GM12891 (cell line): ENCODE results near the gene SLC8A1.

ENCODE experiments used
- DNase-seq: peaks from one replicate; pipeline ENCODE4 v3.0.0; 2011; ENCODE audit warnings: low spot score; ENCODE audit not compliant: insufficient read length
- FAIRE-seq: peaks from 2 replicates; lab custom pipeline; 2011; peaks lifted over from hg19 to GRCh38; lab: Jason Lieb, UNC
- PAX5 ChIP-seq: IDR thresholded peaks from 2 replicates; pipeline ENCODE4 v1.6.1; 2011; ENCODE audit warnings: low read length, moderate library complexity, mild to moderate bottlenecking; ENCODE audit not compliant: insufficient read depth, severe bottlenecking
- POLR2A ChIP-seq: IDR thresholded peaks from 2 replicates; pipeline ENCODE4 v1.6.1; 2011; ENCODE audit warnings: low read depth, low read length, control low read depth
- POLR2AphosphoS5 ChIP-seq: IDR thresholded peaks from 2 replicates; pipeline ENCODE4 v1.6.1; 2011; ENCODE audit warnings: low read depth, low read length, control low read depth
- POU2F2 ChIP-seq: IDR thresholded peaks from 2 replicates; pipeline ENCODE4 v1.6.1; 2011; ENCODE audit warnings: low read depth, mild to moderate bottlenecking, control low read depth, low read length, moderate library complexity
- SPI1 ChIP-seq: IDR thresholded peaks from 2 replicates; pipeline ENCODE4 v1.6.1; 2011; ENCODE audit warnings: low read depth, low read length, control low read depth
- TAF1 ChIP-seq: IDR thresholded peaks from 2 replicates; pipeline ENCODE4 v1.6.1; 2011; ENCODE audit warnings: low read depth, low read length, control low read depth

SLC8A1 gene

DNA sequence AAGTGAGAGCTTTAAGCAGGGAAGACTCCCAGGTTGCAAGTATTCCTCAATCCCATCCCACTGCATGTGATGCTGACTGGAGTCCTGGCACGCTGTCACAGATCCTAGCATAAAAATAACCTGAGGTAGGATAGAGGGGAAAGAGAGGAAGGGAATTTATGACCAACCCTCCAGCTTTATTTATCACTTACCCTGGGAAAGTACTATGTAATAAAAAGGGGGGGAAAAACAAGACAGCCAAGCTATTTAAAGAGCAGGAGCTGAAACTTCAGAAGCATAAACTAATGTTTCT is 122.2 kb downstream of the SLC8A1 start:
- no peak for TF ChIP-seq POLR2A
- TF ChIP-seq POLR2AphosphoS5, result no peak
- TF ChIP-seq TAF1, result no peak
- no peak for TF ChIP-seq SPI1
- no peak for TF ChIP-seq POU2F2
- TF ChIP-seq PAX5, result no peak
- DNase-seq (no peak), FAIRE-seq (no peak)

GRCh38 chr2:40325116-40325515 is 126.8 kb downstream of the SLC8A1 start:
- DNase-seq (no peak), FAIRE-seq (no peak)

DNA sequence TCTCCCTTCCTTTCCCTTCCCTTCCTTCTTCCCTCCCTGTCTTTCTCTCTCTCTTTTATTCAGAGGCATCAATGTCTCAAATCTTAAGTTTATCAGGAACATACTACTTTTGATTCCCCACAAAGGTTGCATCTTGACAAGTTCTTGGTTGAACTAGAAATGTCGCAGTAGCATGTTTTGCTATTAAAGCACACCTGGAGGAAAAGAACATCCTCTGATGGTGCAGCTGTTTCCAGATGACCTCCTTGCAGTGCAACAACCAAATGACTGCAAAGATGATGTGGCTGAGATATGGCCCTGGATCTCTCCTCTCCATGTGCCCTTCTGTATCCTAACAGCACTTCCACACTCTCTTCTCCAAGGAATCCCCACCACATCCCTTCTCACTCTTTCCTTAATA is 127.2 kb downstream of the SLC8A1 start:
- TF ChIP-seq POU2F2 (no peak), POLR2A (no peak), TAF1 (no peak), PAX5 (no peak), SPI1 (no peak), POLR2AphosphoS5 (no peak)
- DNase-seq (no peak), FAIRE-seq (no peak)

More at GRCh38 chr2:40325116-40325515, 126.8 kb downstream of the SLC8A1 start:
- TF ChIP-seq POU2F2, result no peak
- no peak for TF ChIP-seq POLR2AphosphoS5
- no peak for TF ChIP-seq PAX5
- TF ChIP-seq POLR2A, result no peak
- no peak for TF ChIP-seq SPI1
- no peak for TF ChIP-seq TAF1

GRCh38 chr2:40321822-40322221 is 130.1 kb downstream of the SLC8A1 start:
- DNase-seq, result no peak
- no peak for TF ChIP-seq POLR2AphosphoS5
- no peak for TF ChIP-seq POU2F2
- no peak for FAIRE-seq

DNA sequence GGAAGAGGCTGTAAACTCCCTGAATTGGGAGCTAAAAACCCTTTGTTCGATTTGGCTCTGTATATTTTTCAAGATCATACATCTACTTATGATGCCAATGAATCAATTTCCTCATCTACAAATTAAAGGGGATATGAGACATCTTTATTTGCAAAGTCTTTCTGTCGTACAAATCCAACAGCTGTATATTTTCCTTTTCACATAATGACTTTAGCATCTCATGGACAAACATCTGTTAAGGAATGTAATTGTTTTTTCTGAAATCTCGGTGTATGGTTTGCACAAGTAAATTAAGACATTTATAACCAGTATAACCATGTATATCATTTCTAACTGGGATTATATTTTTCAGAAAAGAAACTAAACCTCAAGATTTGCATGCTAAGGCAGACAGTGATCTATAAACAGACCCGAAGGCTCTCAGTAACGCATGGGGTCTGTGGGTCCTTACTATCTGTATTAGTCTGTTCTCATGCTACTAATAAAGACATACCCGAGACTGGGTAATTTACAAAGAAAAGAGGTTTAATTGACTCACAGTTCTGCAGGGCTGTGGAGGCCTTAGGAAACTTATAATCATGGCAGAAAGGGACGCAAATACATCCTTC is 130.8 kb downstream of the SLC8A1 start:
- FAIRE-seq, result no peak
- no peak for DNase-seq
- TF ChIP-seq POLR2AphosphoS5 (no peak), POU2F2 (no peak), PAX5 (no peak), POLR2A (no peak)

DNA sequence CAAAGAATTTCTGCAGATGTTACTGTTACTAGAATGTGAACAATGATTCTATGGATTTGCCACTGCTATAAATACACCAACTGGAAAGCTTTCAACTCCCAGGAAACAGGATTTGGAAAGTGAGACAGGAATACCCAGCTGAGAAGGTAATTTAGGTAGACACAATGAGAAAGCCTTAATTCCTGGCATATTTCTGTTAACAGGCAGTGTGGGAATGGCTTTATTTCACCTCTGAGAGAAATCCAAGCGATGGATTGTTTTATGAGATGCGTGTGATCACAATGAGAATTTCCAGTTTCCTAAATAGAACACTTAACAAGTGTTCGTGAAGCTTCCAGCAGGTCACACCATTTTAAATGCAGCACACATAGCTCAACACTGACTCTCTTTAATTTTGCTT is 133.0 kb downstream of the SLC8A1 start:
- TF ChIP-seq POU2F2 (no peak), POLR2A (no peak), SPI1 (no peak), TAF1 (no peak), PAX5 (no peak), POLR2AphosphoS5 (no peak)
- DNase-seq (no peak), FAIRE-seq (no peak)

DNA sequence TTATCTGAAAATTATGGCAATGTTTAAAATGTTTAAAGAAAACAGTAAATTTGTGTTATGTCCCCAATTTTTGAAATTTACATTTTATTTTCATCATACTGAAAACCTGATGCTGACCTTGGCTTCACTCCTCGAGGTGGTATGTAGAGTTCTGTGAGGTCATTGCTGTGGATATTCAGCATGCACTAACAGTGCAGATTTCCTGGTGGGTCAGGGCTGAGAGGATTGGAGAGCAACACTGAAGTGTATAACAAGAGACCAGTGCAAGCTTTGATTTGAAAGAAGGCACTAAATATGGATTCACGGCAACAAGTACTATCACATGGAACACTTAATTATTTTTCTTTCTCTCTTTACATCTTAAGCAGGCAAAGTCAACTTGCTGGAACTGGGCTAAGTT is 134.1 kb downstream of the SLC8A1 start:
- DNase-seq (no peak), FAIRE-seq (no peak)
- TF ChIP-seq POU2F2 (no peak), TAF1 (no peak), SPI1 (no peak), POLR2AphosphoS5 (no peak), POLR2A (no peak), PAX5 (no peak)

- DNase-seq, result no peak
- TF ChIP-seq TAF1 (no peak), SPI1 (no peak)
- no peak for FAIRE-seq
These were observed 134.8 kb downstream of the SLC8A1 start for GRCh38 chr2:40317046-40317445.

DNA sequence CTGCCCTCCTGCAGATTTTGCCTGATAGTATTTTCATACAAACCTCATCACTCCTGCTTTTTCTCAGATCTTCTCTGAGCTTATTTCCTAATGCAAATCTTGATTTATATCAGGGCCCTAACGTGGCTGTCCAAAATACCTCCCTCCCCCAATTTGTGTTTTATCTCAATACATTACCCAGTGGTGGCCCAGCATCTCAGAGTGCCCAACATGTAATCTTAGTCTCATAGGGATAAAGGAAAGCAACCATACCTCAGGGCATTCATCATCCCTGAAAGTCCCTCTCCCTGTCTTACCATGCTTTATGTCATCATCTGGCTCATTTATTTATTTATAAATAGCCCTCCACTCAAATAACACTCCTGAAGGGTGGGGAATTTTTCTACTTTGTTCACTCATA is 135.3 kb downstream of the SLC8A1 start:
- TF ChIP-seq POLR2AphosphoS5 (no peak), POU2F2 (no peak), TAF1 (no peak), PAX5 (no peak), SPI1 (no peak), POLR2A (no peak)
- DNase-seq, result no peak
- FAIRE-seq, result no peak

GRCh38 chr2:40315683-40316082 is 136.2 kb downstream of the SLC8A1 start:
- no peak for DNase-seq
- no peak for TF ChIP-seq POLR2A
- no peak for TF ChIP-seq POU2F2
- TF ChIP-seq SPI1, result no peak
- no peak for TF ChIP-seq POLR2AphosphoS5
- TF ChIP-seq TAF1, result no peak
- TF ChIP-seq PAX5, result no peak
- no peak for FAIRE-seq

- no peak for TF ChIP-seq PAX5
- no peak for TF ChIP-seq SPI1
- TF ChIP-seq POU2F2, result no peak
- TF ChIP-seq TAF1, result no peak
- TF ChIP-seq POLR2A, result no peak
- no peak for TF ChIP-seq POLR2AphosphoS5
- FAIRE-seq, result no peak
- DNase-seq, result no peak
These were observed 140.9 kb downstream of the SLC8A1 start for GRCh38 chr2:40311026-40311425.
